SK-N-SH (cell line): ENCODE results near the gene SUSD3. TPM values are rescaled to one million over a fixed set of nuclear protein-coding genes. Genes with fewer than 3 reads are reported as not detected.

ENCODE experiments used
- CTCF ChIA-PET: fragments of 300-600, 350-600 bp; formaldehyde crosslinking; extraction: SDS; loops from one replicate; lab custom pipeline; 2021; lab: Yijun Ruan, JAX
- POLR2A ChIA-PET: fragments of 350-600 bp; sonication (Branson Sonifier 250); formaldehyde crosslinking; extraction: SDS; loops from one replicate; lab custom pipeline; 2020; ENCODE audit warnings: antibody characterized with exemption, inconsistent platforms; lab: Yijun Ruan, JAX
- DNase-seq: peaks from one replicate; pipeline ENCODE4 v3.0.0; 2012
- H2AFZ ChIP-seq: fragments of 200-600 bp; sonication (generic); 2 replicates; pipeline ENCODE4 v1.8.1; 2016; ENCODE audit warnings: antibody characterized with exemption, mild to moderate bottlenecking, low read depth
- H3F3A ChIP-seq: fragments of 200-600 bp; sonication (generic); replicated peaks from 2 replicates; pipeline ENCODE3; 2016; ENCODE audit warnings: antibody characterized with exemption, mild to moderate bottlenecking; ENCODE audit not compliant: insufficient read depth
- H3K27ac ChIP-seq, 2 experiments: fragments of 200-500 bp in 1 of 2; fragments of 200-600 bp in 1 of 2; sonication (Bioruptor generic) in 1 of 2; sonication (generic), shearing (Covaris generic) in 1 of 2; 2 replicates each; pipeline versions ENCODE4 v1.5.1 to v1.6.1; 2014 to 2016; ENCODE audit warnings: low read depth in 2 of 2, inconsistent platforms in 1 of 2, low read length in 1 of 2, mild to moderate bottlenecking in 1 of 2, mixed read lengths in 1 of 2
- H3K27me3 ChIP-seq: fragments of 200-600 bp; sonication (generic), shearing (Covaris generic); 2 replicates; pipeline ENCODE4 v1.6.1; 2016; ENCODE audit warnings: mixed run types; ENCODE audit not compliant: insufficient read depth
- H3K36me3 ChIP-seq, 2 experiments: fragments of 200-500 bp in 1 of 2; fragments of 200-600 bp in 1 of 2; sonication (Bioruptor generic) in 1 of 2; sonication (generic) in 1 of 2; replicated peaks in 1 of 2; 2 replicates each; pipeline versions ENCODE3 to v1.5.1; 2014 to 2016; ENCODE audit warnings: low read length in 1 of 2, mild to moderate bottlenecking in 1 of 2; ENCODE audit not compliant: insufficient read depth in 2 of 2, control insufficient read depth in 1 of 2
- H3K4me1 ChIP-seq, 2 experiments: fragments of 200-500 bp in 1 of 2; fragments of 200-600 bp in 1 of 2; sonication (Bioruptor generic) in 1 of 2; sonication (generic), shearing (Covaris generic) in 1 of 2; 2 replicates each; pipeline versions ENCODE4 v1.5.1 to v1.6.1; 2014 to 2016; ENCODE audit warnings: low read depth in 1 of 2, low read length in 1 of 2, mixed run types in 1 of 2; ENCODE audit not compliant: insufficient read depth in 2 of 2, control insufficient read depth in 1 of 2
- H3K4me2 ChIP-seq: fragments of 200-600 bp; sonication (generic), shearing (Covaris generic); 2 replicates; pipeline ENCODE4 v1.6.1; 2017; ENCODE audit warnings: mixed run types
- H3K4me3 ChIP-seq, 2 experiments: fragments of 200-500 bp in 1 of 2; fragments of 200-600 bp in 1 of 2; sonication (Bioruptor generic) in 1 of 2; sonication (generic), shearing (Covaris generic) in 1 of 2; 2 replicates each; pipeline versions ENCODE4 v1.5.1 to v1.8.1; 2014 to 2016; ENCODE audit warnings: low read depth in 2 of 2, inconsistent platforms in 1 of 2, low read length in 1 of 2, mild to moderate bottlenecking in 1 of 2, mixed read lengths in 1 of 2, moderate library complexity in 1 of 2
- H3K79me2 ChIP-seq: fragments of 200-600 bp; sonication (generic); 2 replicates; pipeline ENCODE4 v1.8.1; 2017; ENCODE audit warnings: mild to moderate bottlenecking; ENCODE audit not compliant: insufficient read depth
- H3K9ac ChIP-seq: fragments of 200-600 bp; sonication (generic); 2 replicates; pipeline ENCODE4 v1.6.1; 2017; ENCODE audit warnings: mixed run types
- H3K9me2 ChIP-seq: fragments of 200-600 bp; sonication (generic); 2 replicates; pipeline ENCODE4 v1.6.1; 2017; ENCODE audit warnings: mixed run types
- H3K9me3 ChIP-seq: fragments of 200-600 bp; sonication (generic); 2 replicates; pipeline ENCODE4 v1.6.1; 2017; ENCODE audit warnings: mixed run types, mild to moderate bottlenecking, moderate library complexity
- H4K20me1 ChIP-seq: fragments of 200-600 bp; sonication (generic); 2 replicates; pipeline ENCODE4 v1.6.1; 2017; ENCODE audit warnings: mild to moderate bottlenecking, mixed run types; ENCODE audit not compliant: insufficient read depth
- ELF1 ChIP-seq: IDR thresholded peaks from 2 replicates; pipeline ENCODE4 v1.4.0; 2012
- EP300 ChIP-seq, 2 experiments: IDR thresholded peaks; 2 replicates each; pipeline versions ENCODE4 v1.4.0 to v1.6.1; 2012; ENCODE audit warnings: borderline replicate concordance in 1 of 2, low read depth in 1 of 2, low read length in 1 of 2
- GABPA ChIP-seq: IDR thresholded peaks from 2 replicates; pipeline ENCODE4 v1.4.0; 2012; ENCODE audit warnings: low read depth, mild to moderate bottlenecking
- NRF1 ChIP-seq: IDR thresholded peaks from 2 replicates; pipeline ENCODE4 v1.6.1; 2012; ENCODE audit warnings: low read depth, mild to moderate bottlenecking, low read length
- RAD21 ChIP-seq: IDR thresholded peaks from 2 replicates; pipeline ENCODE4 v1.6.1; 2012; ENCODE audit warnings: mild to moderate bottlenecking, low read length
- RFX5 ChIP-seq: IDR thresholded peaks from 2 replicates; pipeline ENCODE4 v1.6.1; 2012; ENCODE audit warnings: mild to moderate bottlenecking, improper control_type of control experiment, low read length
- SIN3A ChIP-seq: IDR thresholded peaks from 2 replicates; pipeline ENCODE4 v1.6.1; 2012; ENCODE audit warnings: low read depth, mild to moderate bottlenecking, low read length, moderate library complexity, borderline replicate concordance
- SMC3 ChIP-seq: IDR thresholded peaks from 2 replicates; pipeline ENCODE4 v1.6.1; 2012; ENCODE audit warnings: low read depth, low read length, improper control_type of control experiment
- TAF1 ChIP-seq: IDR thresholded peaks from 2 replicates; pipeline ENCODE4 v1.6.1; 2012; ENCODE audit warnings: low read depth, mild to moderate bottlenecking, low read length, moderate library complexity, borderline replicate concordance
- USF2 ChIP-seq: fragments of 150-350 bp; IDR thresholded peaks from 2 replicates; pipeline ENCODE4 v1.6.1; 2017; ENCODE audit warnings: antibody characterized with exemption, low read length, low read depth, borderline replicate concordance
- YY1 ChIP-seq: IDR thresholded peaks from 2 replicates; pipeline ENCODE4 v1.4.0; 2012; ENCODE audit warnings: low read depth, mild to moderate bottlenecking
- WGBS: methylation state at CpG from one replicate; pipeline ENCODE4 v1.1.6; 2017; ENCODE audit warnings: low lambda C conversion rate; 5-methylcytosine and 5-hydroxymethylcytosine counted together
- polyA plus RNA-seq, 3 experiments: library from polyadenylated mRNA; depleted of rRNA; stranded (reverse); fragments of >200 nt; gene quantifications; 2 replicates each; pipeline ENCODE4 v1.2.3, GENCODE V29; 2012

Gene SUSD3
- polyA plus RNA-seq, 1 of the 3 experiments (the other 2 are of a cell fraction): 0.49 TPM

- H3K9me3 ChIP-seq: no peaks in the 10 kb centered on the region
- 69% methylated on average over 7 of the region's 8 CpGs for WGBS
- peaks cover 0 to 9% of the 10 kb centered on the region in 2 experiments; a peak in 1 of 4 replicates for H3K4me1 ChIP-seq
- H3K79me2 ChIP-seq: no peaks in the 10 kb centered on the region
- no peaks in the 10 kb centered on the region for H4K20me1 ChIP-seq
- H3F3A ChIP-seq: no peaks in the 10 kb centered on the region
- H3K4me3 ChIP-seq: no peak overlapping the region
- no peaks in the 10 kb centered on the region for H3K36me3 ChIP-seq
- no peaks in the 10 kb centered on the region for H3K27me3 ChIP-seq
- CTCF ChIA-PET: interaction anchor here (0.9 to 1.1 kb wide), 3 partner anchors 12 to 45 kb away, joined by 3 read pairs; no protein-coding TSS in a partner anchor
- no peak overlapping the region for H3K27ac ChIP-seq
- H2AFZ ChIP-seq: no peak overlapping the region
- no peak overlapping the region for H3K4me2 ChIP-seq
- no peak overlapping the region for H3K9ac ChIP-seq
- no peak for DNase-seq
- H3K9me2 ChIP-seq: no peaks in the 10 kb centered on the region
- POLR2A ChIA-PET: no interaction called here
- TF ChIP-seq SMC3 (no peak), TAF1 (no peak), ELF1 (no peak), RFX5 (no peak), USF2 (no peak), EP300 (IDR thresholded peaks at IDR 0.05; ENCODE audit: borderline replicate concordance in 1 of 2, low read depth in 1 of 2, low read length in 1 of 2) (no peak), GABPA (no peak), YY1 (no peak)
Observed at GRCh38 chr9:93048566-93049448, 9.7 kb upstream of the SUSD3 start.

- H3K27ac ChIP-seq: no peak overlapping the region
- peaks cover 0 to 11% of the 10 kb centered on the region in 2 experiments; a peak in 1 of 4 replicates for H3K4me1 ChIP-seq
- H3K4me3 ChIP-seq: no peak overlapping the region
- H3K9me3 ChIP-seq: no peaks in the 10 kb centered on the region
- no peaks in the 10 kb centered on the region for H3K36me3 ChIP-seq
- no peaks in the 10 kb centered on the region for H3F3A ChIP-seq
- CTCF ChIA-PET: interaction anchor here (1.0 to 1.9 kb wide), 2 partner anchors 46 to 60 kb away, joined by 3 to 5 read pairs; no protein-coding TSS in a partner anchor
- H3K27me3 ChIP-seq: no peaks in the 10 kb centered on the region
- POLR2A ChIA-PET: no interaction called here
- H4K20me1 ChIP-seq: no peaks in the 10 kb centered on the region
- no peaks in the 10 kb centered on the region for H3K9me2 ChIP-seq
- DNase-seq: no peak
- TF ChIP-seq SIN3A: no peak
- no peak for TF ChIP-seq TAF1
- no peak for TF ChIP-seq NRF1
- TF ChIP-seq ELF1: no peak
- no peak for TF ChIP-seq GABPA
- TF ChIP-seq RAD21: no peak
- 31% methylated on average over 4 of the region's 4 CpGs for WGBS
- no peak overlapping the region for H3K4me2 ChIP-seq
- no peaks in the 10 kb centered on the region for H3K79me2 ChIP-seq
- H2AFZ ChIP-seq: no peak overlapping the region
- no peak overlapping the region for H3K9ac ChIP-seq
Observed at GRCh38 chr9:93049491-93049890, 9.0 kb upstream of the SUSD3 start.
